Liver (tissue), 9 donors: Measurements from ENCODE around the gene TMEM53. TPM values are rescaled to one million over a fixed set of nuclear protein-coding genes. Genes with fewer than 3 reads are reported as not detected.

ENCODE experiments used
- DNase-seq: peaks from one replicate; pipeline ENCODE4 v3.0.0-alpha.2; 2017; ENCODE audit warnings: low spot score
- H3K27ac ChIP-seq, 2 donors: one replicate each; pipeline ENCODE4 v1.7.0; 2013; ENCODE audit warnings: inconsistent platforms in 2 of 2, low read length in 2 of 2, control low read depth in 1 of 2, low read depth in 1 of 2, mild to moderate bottlenecking in 1 of 2
- H3K27me3 ChIP-seq, 4 donors: one replicate each; pipeline versions ENCODE4 v1.6.1 to v1.7.0; 2013; ENCODE audit warnings: low read length in 3 of 4, inconsistent platforms in 1 of 4, mild to moderate bottlenecking in 1 of 4, moderate library complexity in 1 of 4; ENCODE audit not compliant: control insufficient read depth in 4 of 4, insufficient read depth in 4 of 4
- H3K36me3 ChIP-seq, 4 donors: one replicate each; pipeline versions ENCODE4 v1.6.1 to v1.7.0; 2013; ENCODE audit warnings: low read length in 3 of 4, mild to moderate bottlenecking in 3 of 4, low read depth in 1 of 4, moderate library complexity in 1 of 4; ENCODE audit not compliant: control insufficient read depth in 4 of 4, insufficient read depth in 3 of 4
- H3K4me1 ChIP-seq, 4 donors: one replicate each; pipeline versions ENCODE4 v1.6.1 to v1.7.0; 2013; ENCODE audit warnings: low read length in 3 of 4, mild to moderate bottlenecking in 3 of 4, moderate library complexity in 1 of 4; ENCODE audit not compliant: control insufficient read depth in 4 of 4, insufficient read depth in 4 of 4
- H3K4me3 ChIP-seq, 3 donors: one replicate each; pipeline versions ENCODE4 v1.6.1 to v1.7.0; 2013; ENCODE audit warnings: low read length in 3 of 3, control low read depth in 1 of 3, low read depth in 1 of 3, mild to moderate bottlenecking in 1 of 3
- H3K9ac ChIP-seq, 2 donors: one replicate each; pipeline ENCODE4 v1.7.0; 2013; ENCODE audit warnings: low read length in 2 of 2, mild to moderate bottlenecking in 2 of 2, moderate library complexity in 2 of 2, control low read depth in 1 of 2, low read depth in 1 of 2
- H3K9me3 ChIP-seq, 4 donors: one replicate each; pipeline versions ENCODE4 v1.6.1 to v1.7.0; 2013; ENCODE audit warnings: low read length in 3 of 4; ENCODE audit not compliant: control insufficient read depth in 4 of 4
- EGR1 ChIP-seq, 2 donors: IDR thresholded peaks; 2 replicates each; pipeline ENCODE4 v1.6.1; 2016 to 2018; ENCODE audit warnings: antibody characterized with exemption in 2 of 2, low read depth in 2 of 2
- FOXA1 ChIP-seq: IDR thresholded peaks from 2 replicates; pipeline ENCODE4 v1.6.1; 2016; ENCODE audit warnings: antibody characterized with exemption
- FOXA2 ChIP-seq: IDR thresholded peaks from 2 replicates; pipeline ENCODE4 v1.6.1; 2016; ENCODE audit warnings: antibody characterized with exemption
- GABPA ChIP-seq, 2 donors: IDR thresholded peaks in 1 of 2; conservative IDR thresholded peaks in 1 of 2; 2 replicates each; pipeline ENCODE4 v1.6.1; 2016; ENCODE audit warnings: antibody characterized with exemption in 2 of 2, mild to moderate bottlenecking in 1 of 2, moderate library complexity in 1 of 2
- HNF4A ChIP-seq, 2 donors: conservative IDR thresholded peaks; 2 replicates each; pipeline ENCODE4 v1.6.1; 2016; ENCODE audit warnings: antibody characterized with exemption in 2 of 2, mild to moderate bottlenecking in 2 of 2
- HNF4G ChIP-seq: IDR thresholded peaks from 2 replicates; pipeline ENCODE4 v1.6.1; 2016; ENCODE audit warnings: antibody characterized with exemption
- JUND ChIP-seq, 2 donors: IDR thresholded peaks; 2 replicates each; pipeline ENCODE4 v1.6.1; 2016; ENCODE audit warnings: antibody characterized with exemption in 2 of 2
- NR2F2 ChIP-seq: IDR thresholded peaks from 2 replicates; pipeline ENCODE4 v1.6.1; 2016; ENCODE audit warnings: antibody characterized with exemption
- RAD21 ChIP-seq, 2 donors: IDR thresholded peaks; 2 replicates each; pipeline ENCODE4 v1.6.1; 2016; ENCODE audit warnings: antibody characterized with exemption in 2 of 2, mild to moderate bottlenecking in 2 of 2
- RXRA ChIP-seq, 2 donors: IDR thresholded peaks; 2 replicates each; pipeline ENCODE4 v1.6.1; 2017 to 2018; ENCODE audit warnings: antibody characterized with exemption in 2 of 2, mild to moderate bottlenecking in 1 of 2
- SP1 ChIP-seq: IDR thresholded peaks from 2 replicates; pipeline ENCODE4 v1.6.1; 2018; ENCODE audit warnings: antibody characterized with exemption, mild to moderate bottlenecking
- TAF1 ChIP-seq: conservative IDR thresholded peaks from 2 replicates; pipeline ENCODE4 v1.6.1; 2016; ENCODE audit warnings: antibody characterized with exemption, mild to moderate bottlenecking
- YY1 ChIP-seq: IDR thresholded peaks from 2 replicates; pipeline ENCODE4 v1.6.1; 2016; ENCODE audit warnings: antibody characterized with exemption, mild to moderate bottlenecking
- WGBS: extraction: QIAGEN DNeasy Blood & Tissue Kit; methylation state at CpG from one replicate; pipeline ENCODE4 v1.1.7; 2013; 5-methylcytosine and 5-hydroxymethylcytosine counted together
- polyA plus RNA-seq, 2 donors: library from polyadenylated mRNA; stranded (reverse) in 1 of 2; unstranded in 1 of 2; fragments of 200-250 nt in 1 of 2; fragments of >200 nt in 1 of 2; fragmentation: Nextera tagmentation in 1 of 2; extraction: Ambion mirVana in 1 of 2; gene quantifications; one replicate each; pipeline versions ENCODE4 v1.2.1 to v1.2.3, GENCODE V29; 2013 to 2015
- total RNA-seq, 2 donors: library from RNA; depleted of rRNA; stranded (reverse); fragments of >200 nt; gene quantifications; one replicate each; pipeline ENCODE4 v1.2.3, GENCODE V29; 2014
- TF ChIP-seq, protein P1 (sequence below): IDR thresholded peaks from 2 replicates; pipeline ENCODE4 v1.6.1; 2016; ENCODE audit warnings: antibody characterized with exemption
- TF ChIP-seq, protein P2 (sequence below): fragments of 150-350 bp; IDR thresholded peaks from 2 replicates; pipeline ENCODE4 v1.5.1; 2017; ENCODE audit warnings: improper control_type of control experiment, low read depth, low read length; ENCODE audit not compliant: missing input control
- TF ChIP-seq, protein P3 (sequence below): IDR thresholded peaks from 2 replicates; pipeline ENCODE4 v1.6.1; 2016; ENCODE audit warnings: antibody characterized with exemption
- TF ChIP-seq, protein P4 (sequence below): IDR thresholded peaks from 2 replicates; pipeline ENCODE4 v1.6.1; 2016; ENCODE audit warnings: antibody characterized with exemption
- TF ChIP-seq, protein P5 (sequence below): IDR thresholded peaks from 2 replicates; pipeline ENCODE4 v1.6.1; 2016; ENCODE audit warnings: antibody characterized with exemption, mild to moderate bottlenecking
- donor health status: healthy.
- donor health status: healthy.
- donor health status: healthy.
- donor health status: healthy.
- donor health status: healthy.

The TMEM53 gene
- total and polyA plus RNA-seq, 4 donors = 9.9 to 89.2 (median 29.4) TPM

DNA sequence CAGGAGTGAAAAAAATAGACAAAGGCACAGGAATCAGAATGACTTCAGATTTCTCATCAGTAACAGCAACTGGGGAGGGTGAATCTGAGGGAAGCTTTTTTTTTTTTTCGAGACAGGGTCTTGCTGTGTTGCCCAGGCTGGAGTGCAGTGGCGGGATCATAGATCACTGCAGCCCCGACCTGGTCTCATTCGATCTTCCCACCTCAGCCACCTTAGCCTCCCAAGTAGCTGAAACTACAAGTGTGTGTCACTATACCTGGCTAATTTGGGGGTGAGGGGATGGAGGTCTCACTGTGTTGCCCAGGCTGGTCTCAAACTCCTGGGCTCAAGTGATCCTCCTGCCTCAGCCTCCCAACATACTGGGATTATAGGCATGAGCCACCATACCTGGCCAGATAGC, 10.9 kb upstream of the TMEM53 start:
- WGBS = 93% methylated on average over 4 of the region's 4 CpGs
- H3K9me3 ChIP-seq = no peaks in the 10 kb centered on the region
- H3K4me1 ChIP-seq = peaks cover 5 to 19% (median 7%) of the 10 kb centered on the region in 4 donors
- H3K36me3 ChIP-seq = no peaks in the 10 kb centered on the region
- H3K27ac ChIP-seq = no peak overlapping the region
- no peak overlapping the region for H3K9ac ChIP-seq
- no peak for DNase-seq
- no peak overlapping the region for H3K4me3 ChIP-seq
- no peaks in the 10 kb centered on the region for H3K27me3 ChIP-seq
- TF ChIP-seq JUND (IDR thresholded peaks at IDR 0.05) = no peak
- TF ChIP-seq, protein P1, sequence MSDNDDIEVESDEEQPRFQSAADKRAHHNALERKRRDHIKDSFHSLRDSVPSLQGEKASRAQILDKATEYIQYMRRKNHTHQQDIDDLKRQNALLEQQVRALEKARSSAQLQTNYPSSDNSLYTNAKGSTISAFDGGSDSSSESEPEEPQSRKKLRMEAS = no peak
- TF ChIP-seq, protein P2, sequence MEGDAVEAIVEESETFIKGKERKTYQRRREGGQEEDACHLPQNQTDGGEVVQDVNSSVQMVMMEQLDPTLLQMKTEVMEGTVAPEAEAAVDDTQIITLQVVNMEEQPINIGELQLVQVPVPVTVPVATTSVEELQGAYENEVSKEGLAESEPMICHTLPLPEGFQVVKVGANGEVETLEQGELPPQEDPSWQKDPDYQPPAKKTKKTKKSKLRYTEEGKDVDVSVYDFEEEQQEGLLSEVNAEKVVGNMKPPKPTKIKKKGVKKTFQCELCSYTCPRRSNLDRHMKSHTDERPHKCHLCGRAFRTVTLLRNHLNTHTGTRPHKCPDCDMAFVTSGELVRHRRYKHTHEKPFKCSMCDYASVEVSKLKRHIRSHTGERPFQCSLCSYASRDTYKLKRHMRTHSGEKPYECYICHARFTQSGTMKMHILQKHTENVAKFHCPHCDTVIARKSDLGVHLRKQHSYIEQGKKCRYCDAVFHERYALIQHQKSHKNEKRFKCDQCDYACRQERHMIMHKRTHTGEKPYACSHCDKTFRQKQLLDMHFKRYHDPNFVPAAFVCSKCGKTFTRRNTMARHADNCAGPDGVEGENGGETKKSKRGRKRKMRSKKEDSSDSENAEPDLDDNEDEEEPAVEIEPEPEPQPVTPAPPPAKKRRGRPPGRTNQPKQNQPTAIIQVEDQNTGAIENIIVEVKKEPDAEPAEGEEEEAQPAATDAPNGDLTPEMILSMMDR = no peak
- TF ChIP-seq TAF1 = no peak
- TF ChIP-seq SP1 = no peak
- TF ChIP-seq EGR1 (IDR thresholded peaks at IDR 0.05; ENCODE audit: low read depth in 2 of 2) = no peak
- TF ChIP-seq GABPA (IDR thresholded peaks at IDR 0.05 in 1 of 2, conservative IDR thresholded peaks at IDR 0.05 in 1 of 2) = no peak
- TF ChIP-seq YY1 = no peak
- TF ChIP-seq, protein P3, sequence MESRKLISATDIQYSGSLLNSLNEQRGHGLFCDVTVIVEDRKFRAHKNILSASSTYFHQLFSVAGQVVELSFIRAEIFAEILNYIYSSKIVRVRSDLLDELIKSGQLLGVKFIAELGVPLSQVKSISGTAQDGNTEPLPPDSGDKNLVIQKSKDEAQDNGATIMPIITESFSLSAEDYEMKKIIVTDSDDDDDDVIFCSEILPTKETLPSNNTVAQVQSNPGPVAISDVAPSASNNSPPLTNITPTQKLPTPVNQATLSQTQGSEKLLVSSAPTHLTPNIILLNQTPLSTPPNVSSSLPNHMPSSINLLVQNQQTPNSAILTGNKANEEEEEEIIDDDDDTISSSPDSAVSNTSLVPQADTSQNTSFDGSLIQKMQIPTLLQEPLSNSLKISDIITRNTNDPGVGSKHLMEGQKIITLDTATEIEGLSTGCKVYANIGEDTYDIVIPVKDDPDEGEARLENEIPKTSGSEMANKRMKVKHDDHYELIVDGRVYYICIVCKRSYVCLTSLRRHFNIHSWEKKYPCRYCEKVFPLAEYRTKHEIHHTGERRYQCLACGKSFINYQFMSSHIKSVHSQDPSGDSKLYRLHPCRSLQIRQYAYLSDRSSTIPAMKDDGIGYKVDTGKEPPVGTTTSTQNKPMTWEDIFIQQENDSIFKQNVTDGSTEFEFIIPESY = no peak
- TF ChIP-seq, protein P4, sequence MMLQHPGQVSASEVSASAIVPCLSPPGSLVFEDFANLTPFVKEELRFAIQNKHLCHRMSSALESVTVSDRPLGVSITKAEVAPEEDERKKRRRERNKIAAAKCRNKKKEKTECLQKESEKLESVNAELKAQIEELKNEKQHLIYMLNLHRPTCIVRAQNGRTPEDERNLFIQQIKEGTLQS = no peak
- TF ChIP-seq, protein P5, sequence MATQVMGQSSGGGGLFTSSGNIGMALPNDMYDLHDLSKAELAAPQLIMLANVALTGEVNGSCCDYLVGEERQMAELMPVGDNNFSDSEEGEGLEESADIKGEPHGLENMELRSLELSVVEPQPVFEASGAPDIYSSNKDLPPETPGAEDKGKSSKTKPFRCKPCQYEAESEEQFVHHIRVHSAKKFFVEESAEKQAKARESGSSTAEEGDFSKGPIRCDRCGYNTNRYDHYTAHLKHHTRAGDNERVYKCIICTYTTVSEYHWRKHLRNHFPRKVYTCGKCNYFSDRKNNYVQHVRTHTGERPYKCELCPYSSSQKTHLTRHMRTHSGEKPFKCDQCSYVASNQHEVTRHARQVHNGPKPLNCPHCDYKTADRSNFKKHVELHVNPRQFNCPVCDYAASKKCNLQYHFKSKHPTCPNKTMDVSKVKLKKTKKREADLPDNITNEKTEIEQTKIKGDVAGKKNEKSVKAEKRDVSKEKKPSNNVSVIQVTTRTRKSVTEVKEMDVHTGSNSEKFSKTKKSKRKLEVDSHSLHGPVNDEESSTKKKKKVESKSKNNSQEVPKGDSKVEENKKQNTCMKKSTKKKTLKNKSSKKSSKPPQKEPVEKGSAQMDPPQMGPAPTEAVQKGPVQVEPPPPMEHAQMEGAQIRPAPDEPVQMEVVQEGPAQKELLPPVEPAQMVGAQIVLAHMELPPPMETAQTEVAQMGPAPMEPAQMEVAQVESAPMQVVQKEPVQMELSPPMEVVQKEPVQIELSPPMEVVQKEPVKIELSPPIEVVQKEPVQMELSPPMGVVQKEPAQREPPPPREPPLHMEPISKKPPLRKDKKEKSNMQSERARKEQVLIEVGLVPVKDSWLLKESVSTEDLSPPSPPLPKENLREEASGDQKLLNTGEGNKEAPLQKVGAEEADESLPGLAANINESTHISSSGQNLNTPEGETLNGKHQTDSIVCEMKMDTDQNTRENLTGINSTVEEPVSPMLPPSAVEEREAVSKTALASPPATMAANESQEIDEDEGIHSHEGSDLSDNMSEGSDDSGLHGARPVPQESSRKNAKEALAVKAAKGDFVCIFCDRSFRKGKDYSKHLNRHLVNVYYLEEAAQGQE = no peak
- no peak for TF ChIP-seq RXRA (IDR thresholded peaks at IDR 0.05)
- no peak for TF ChIP-seq HNF4A (conservative IDR thresholded peaks at IDR 0.05)
- TF ChIP-seq HNF4G = no peak
- TF ChIP-seq RAD21 (IDR thresholded peaks at IDR 0.05) = no peak
- TF ChIP-seq FOXA1 = no peak
- no peak for TF ChIP-seq FOXA2
- TF ChIP-seq NR2F2 = no peak
